OCI-LY3 (cell line): ENCODE results near the gene PSG1.
A peak's percentile ranks its signal among the peaks of the same experiment; 100 is the strongest.
"Not testable (repeated sequence)": the region's sequence is repeated elsewhere in the genome, so short reads cannot be mapped to it uniquely, and the experiment has no call there.

Experiments used
- H2AFZ ChIP-seq: fragments of 200-600, 300-600 bp; shearing (Covaris generic); 2 replicates; pipeline ENCODE4 v1.6.0; 2014; ENCODE audit warnings: antibody characterized with exemption, low read depth, low read length
- H3K27ac ChIP-seq: fragments of 200-600, 300-600 bp; sonication (generic); 2 replicates; pipeline ENCODE4 v1.5.1; 2014; ENCODE audit warnings: mild to moderate bottlenecking, low read length, moderate library complexity, mixed read lengths
- H3K27me3 ChIP-seq: fragments of 200-600, 300-600 bp; sonication (generic); 2 replicates; pipeline ENCODE4 v1.6.1; 2014; ENCODE audit warnings: low read depth, low read length, mixed read lengths
- H3K36me3 ChIP-seq: fragments of 200-600, 300-600 bp; sonication (generic); replicated peaks from 2 replicates; pipeline ENCODE3; 2014; ENCODE audit warnings: low read depth, low read length, mixed read lengths
- H3K4me1 ChIP-seq: fragments of 300-600, 200-600 bp; sonication (generic); 2 replicates; pipeline ENCODE4 v1.6.1; 2014; ENCODE audit warnings: low read length, mixed read lengths
- H3K4me2 ChIP-seq: fragments of 200-600, 300-600 bp; sonication (generic); 2 replicates; pipeline ENCODE4 v1.6.1; 2014; ENCODE audit warnings: low read length, mixed read lengths
- H3K4me3 ChIP-seq: fragments of 300-600, 200-600 bp; sonication (generic); 2 replicates; pipeline ENCODE4 v1.5.1; 2014; ENCODE audit warnings: antibody characterized with exemption, mild to moderate bottlenecking, low read length, moderate library complexity
- H3K79me2 ChIP-seq: fragments of 300-600, 200-600 bp; shearing (Covaris generic); 2 replicates; pipeline ENCODE4 v1.6.1; 2014; ENCODE audit warnings: mild to moderate bottlenecking, low read length, mixed read lengths
- H3K9ac ChIP-seq: fragments of 300-600, 200-600 bp; shearing (Covaris generic); 2 replicates; pipeline ENCODE4 v1.6.0; 2014; ENCODE audit warnings: mild to moderate bottlenecking, low read length, moderate library complexity
- H3K9me3 ChIP-seq: fragments of 200-600, 300-600 bp; shearing (Covaris generic); 2 replicates; pipeline ENCODE4 v1.6.1; 2014; ENCODE audit warnings: low read length, mixed read lengths; ENCODE audit not compliant: insufficient read depth
- H4K20me1 ChIP-seq: fragments of 200-600, 300-600 bp; sonication (generic); 2 replicates; pipeline ENCODE4 v1.6.1; 2016; ENCODE audit warnings: low read length, mixed read lengths; ENCODE audit not compliant: insufficient read depth
- CTCF ChIP-seq: fragments of 200-600, 300-600 bp; sonication (generic); IDR thresholded peaks from 2 replicates; pipeline ENCODE4 v1.5.1; 2014; ENCODE audit warnings: antibody characterized with exemption, low read length, low read depth
- EZH2phosphoT487 ChIP-seq: fragments of 200-600 bp; shearing (Covaris generic); IDR thresholded peaks from 2 replicates; pipeline ENCODE4 v1.6.1; 2018; ENCODE audit warnings: antibody characterized with exemption, mixed run types, low read depth

Gene PSG1

GRCh38 chr19:42879613-42880012 lies at the start of gene PSG1:
Gene PSG1, minus strand, starts transcription at chr19:42879713. Its CDS starts 132 bp downstream, at chr19:42879581.
- Histone ChIP-seq H3K79me2 (no peaks in the 10 kb centered on the region), H3K36me3 (no peaks in the 10 kb centered on the region), H2AFZ (no peak within 1 kb of the TSS), H3K9ac (no peak within 1 kb of the TSS), H3K4me1 (no peaks in the 10 kb centered on the region), H4K20me1 (no peaks in the 10 kb centered on the region), H3K9me3 (no peaks in the 10 kb centered on the region), H3K27me3 (peaks cover 10% of the 10 kb centered on the region; the same call in 1 of the 2 replicates), H3K4me2 (no peak within 1 kb of the TSS), H3K4me3 (no peak within 1 kb of the TSS), H3K27ac (no peak within 1 kb of the TSS)
- TF ChIP-seq CTCF (no peak), EZH2phosphoT487 (no peak)

- Histone ChIP-seq H3K27me3 (no peaks in the 10 kb centered on the region), H3K4me1 (no peaks in the 10 kb centered on the region), H3K27ac (no peak overlapping the region), H4K20me1 (no peaks in the 10 kb centered on the region), H2AFZ (no peak overlapping the region), H3K9ac (no peak overlapping the region), H3K4me2 (no peak overlapping the region), H3K9me3 (no peaks in the 10 kb centered on the region), H3K79me2 (no peaks in the 10 kb centered on the region), H3K4me3 (no peak overlapping the region), H3K36me3 (no peaks in the 10 kb centered on the region)
- no peak for TF ChIP-seq EZH2phosphoT487
- no peak for TF ChIP-seq CTCF
Observed at GRCh38 chr19:42928896-42929295, 49.4 kb upstream of the PSG1 start.

GRCh38 chr19:42926781-42927180 lies 47.3 kb upstream of the PSG1 start:
- Histone ChIP-seq H3K36me3 (no peaks in the 10 kb centered on the region), H3K4me3 (no peak overlapping the region), H3K27me3 (no peaks in the 10 kb centered on the region), H3K4me2 (no peak overlapping the region), H4K20me1 (no peaks in the 10 kb centered on the region), H3K9me3 (no peaks in the 10 kb centered on the region), H2AFZ (no peak overlapping the region), H3K4me1 (no peaks in the 10 kb centered on the region), H3K27ac (no peak overlapping the region), H3K79me2 (no peaks in the 10 kb centered on the region), H3K9ac (no peak overlapping the region)
- no peak for TF ChIP-seq CTCF
- no peak for TF ChIP-seq EZH2phosphoT487

GRCh38 chr19:42923106-42923505 lies 43.6 kb upstream of the PSG1 start:
- H3K27ac ChIP-seq, H3K79me2 ChIP-seq, H3K4me2 ChIP-seq, H4K20me1 ChIP-seq, H3K4me1 ChIP-seq, H3K9ac ChIP-seq, H3K36me3 ChIP-seq, H3K27me3 ChIP-seq, H3K4me3 ChIP-seq, H3K9me3 ChIP-seq: not testable (repeated sequence)
- peak; percentile 59 for TF ChIP-seq CTCF
- peak overlapping the region; percentile 72; the same call in 1 of the 2 replicates for H2AFZ ChIP-seq

GRCh38 chr19:42920971-42921370 lies 41.5 kb upstream of the PSG1 start:
- H3K27me3 ChIP-seq, H3K9me3 ChIP-seq, H3K4me2 ChIP-seq, H3K9ac ChIP-seq, H3K36me3 ChIP-seq, H4K20me1 ChIP-seq, H3K79me2 ChIP-seq, H3K27ac ChIP-seq, H3K4me1 ChIP-seq, H2AFZ ChIP-seq, H3K4me3 ChIP-seq: not testable (repeated sequence)
